Adipocyte (in vitro differentiated cells): ENCODE measurements around the gene AKR1C2.
A peak's percentile ranks its signal among the peaks of the same experiment; 100 is the strongest.
"Not testable (repeated sequence)": the region's sequence is repeated elsewhere in the genome, so short reads cannot be mapped to it uniquely, and the experiment has no call there.

Experiments
- DNase-seq: peaks from one replicate; pipeline ENCODE4 v3.0.0-alpha.2; 2015; ENCODE audit warnings: low read depth
- H3K27me3 ChIP-seq: replicated peaks from 2 replicates; pipeline ENCODE4 v1.7.0; 2013; ENCODE audit warnings: mild to moderate bottlenecking, low read length, moderate library complexity; ENCODE audit not compliant: control insufficient read depth, insufficient read depth
- H3K36me3 ChIP-seq: 2 replicates; pipeline ENCODE4 v1.7.0; 2013; ENCODE audit warnings: low read length, mild to moderate bottlenecking, moderate library complexity; ENCODE audit not compliant: control insufficient read depth, insufficient read depth, severe bottlenecking
- H3K4me1 ChIP-seq: 2 replicates; pipeline ENCODE4 v1.7.0; 2013; ENCODE audit warnings: mild to moderate bottlenecking, low read length, moderate library complexity; ENCODE audit not compliant: control insufficient read depth, insufficient read depth
- H3K4me3 ChIP-seq: 2 replicates; pipeline ENCODE4 v1.7.0; 2013; ENCODE audit warnings: mild to moderate bottlenecking, low read length, moderate library complexity
- H3K9ac ChIP-seq: 2 replicates; pipeline ENCODE4 v1.7.0; 2013; ENCODE audit warnings: mild to moderate bottlenecking, low read length, moderate library complexity
- H3K9me3 ChIP-seq: 2 replicates; pipeline ENCODE4 v1.7.0; 2013; ENCODE audit warnings: mild to moderate bottlenecking, low read length, moderate library complexity; ENCODE audit not compliant: control insufficient read depth

Gene AKR1C2

DNA sequence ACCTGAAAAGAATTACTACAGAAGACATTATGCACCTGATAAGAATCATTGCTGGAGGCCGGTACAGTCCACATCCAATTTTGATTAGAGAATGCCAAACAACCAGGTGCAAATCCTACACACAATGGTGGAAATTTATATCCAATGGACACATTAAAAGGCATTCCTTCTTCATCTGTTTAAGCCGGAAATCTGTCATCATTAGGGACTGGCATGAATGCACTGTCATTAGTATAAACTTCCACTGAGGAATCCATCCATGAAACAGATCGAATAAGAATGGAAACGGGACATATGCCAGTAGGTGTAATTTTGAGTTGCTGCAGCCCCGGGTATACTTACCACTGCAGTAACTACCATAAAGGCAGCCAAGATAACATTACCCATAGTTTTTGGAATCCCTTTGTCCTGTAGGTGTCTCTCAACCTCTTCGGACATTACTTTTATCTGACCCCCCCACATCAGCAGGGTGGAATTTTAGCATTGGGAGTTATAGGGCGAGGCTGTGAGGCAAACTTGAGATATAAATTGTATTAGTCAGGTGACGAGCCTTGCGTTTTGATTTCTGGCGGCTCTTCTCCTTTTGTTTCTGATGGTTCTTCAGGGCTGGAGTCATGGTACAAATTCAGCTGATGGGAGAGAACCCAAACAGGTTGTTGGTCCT, 36.5 kb upstream of the AKR1C2 start:
- DNase-seq, result no peak
- Histone ChIP-seq H3K4me1 (peaks cover 56% of the 10 kb centered on the region), H3K27me3 (no peaks in the 10 kb centered on the region), H3K4me3 (no peak overlapping the region), H3K9me3 (peaks cover 10% of the 10 kb centered on the region), H3K36me3 (no peaks in the 10 kb centered on the region), H3K9ac (no peak overlapping the region)

DNA sequence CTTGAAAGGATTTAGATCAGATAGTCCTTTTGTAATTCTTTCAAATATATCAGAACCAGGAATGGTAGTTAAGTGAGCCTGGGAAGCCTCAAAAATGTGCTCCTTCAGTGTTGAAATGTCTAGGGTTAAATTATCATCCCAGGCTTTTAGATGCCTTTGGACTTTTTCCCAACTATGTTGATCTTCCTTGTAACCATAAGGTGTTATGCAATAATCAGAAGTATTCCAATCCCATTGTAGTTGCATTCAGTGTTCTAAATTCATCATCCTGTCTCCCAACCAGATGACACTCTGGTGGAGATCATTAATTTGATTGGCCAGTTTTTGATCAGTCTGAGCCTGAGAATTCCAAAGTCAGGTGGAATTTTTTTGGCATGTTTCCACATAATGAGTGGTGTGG, 35.1 kb upstream of the AKR1C2 start:
- Histone ChIP-seq H3K4me3 (no peak overlapping the region), H3K36me3 (no peaks in the 10 kb centered on the region), H3K9ac (no peak overlapping the region), H3K9me3 (peaks cover 21% of the 10 kb centered on the region), H3K4me1 (peaks cover 50% of the 10 kb centered on the region), H3K27me3 (no peaks in the 10 kb centered on the region)
- DNase-seq, result no peak

GRCh38 chr10:5038101-5038500, 34.4 kb upstream of the AKR1C2 start:
- Histone ChIP-seq H3K9ac (no peak overlapping the region), H3K4me1 (peaks cover 50% of the 10 kb centered on the region), H3K27me3 (no peaks in the 10 kb centered on the region), H3K9me3 (peaks cover 21% of the 10 kb centered on the region), H3K36me3 (no peaks in the 10 kb centered on the region), H3K4me3 (no peak overlapping the region)
- no peak for DNase-seq

DNA sequence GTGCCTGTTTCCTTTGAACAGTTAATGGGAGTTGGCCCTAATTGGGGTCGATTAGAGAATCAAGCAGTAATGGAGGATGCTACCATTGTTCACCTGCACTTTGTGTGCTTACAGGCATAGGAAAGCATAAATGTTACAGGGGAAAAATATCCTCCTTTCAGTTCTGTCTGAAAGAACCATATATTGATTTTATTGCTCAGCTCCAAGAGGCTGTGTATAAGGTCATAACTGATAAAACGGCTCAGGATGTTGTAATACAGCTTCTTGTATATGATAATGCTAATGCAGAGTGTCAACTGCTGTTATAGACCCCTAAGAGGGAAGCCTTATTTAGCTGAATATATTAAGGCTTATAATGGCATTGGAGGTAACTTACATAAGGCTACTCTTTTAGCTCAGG, 32.9 kb upstream of the AKR1C2 start:
- Histone ChIP-seq H3K9me3 (peaks cover 21% of the 10 kb centered on the region), H3K9ac (no peak overlapping the region), H3K4me1 (peaks cover 41% of the 10 kb centered on the region), H3K36me3 (no peaks in the 10 kb centered on the region), H3K4me3 (no peak overlapping the region), H3K27me3 (no peaks in the 10 kb centered on the region)
- no peak for DNase-seq

DNA sequence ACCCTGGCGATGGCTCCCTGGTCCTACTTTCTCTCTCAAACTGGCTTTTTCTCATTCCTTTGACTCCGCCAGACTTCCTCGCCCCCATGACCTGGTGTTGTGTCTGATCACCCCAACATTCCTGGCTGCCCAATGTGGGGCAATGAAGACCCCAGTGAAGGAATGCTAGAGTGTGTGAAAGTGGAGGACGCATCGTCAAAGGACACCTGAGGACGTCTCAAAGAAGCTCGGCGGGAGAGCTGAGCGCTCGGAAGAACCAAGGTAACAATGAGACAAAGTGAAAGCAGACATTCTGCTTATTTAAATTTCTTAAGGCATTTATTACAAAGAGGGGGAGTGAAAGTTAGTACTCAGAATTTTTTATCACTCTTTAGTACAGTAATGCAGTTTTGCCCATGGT, 31.7 kb upstream of the AKR1C2 start:
- Histone ChIP-seq H3K9me3 (peaks cover 28% of the 10 kb centered on the region), H3K36me3 (no peaks in the 10 kb centered on the region), H3K9ac (no peak overlapping the region), H3K27me3 (no peaks in the 10 kb centered on the region), H3K4me3 (no peak overlapping the region), H3K4me1 (peaks cover 33% of the 10 kb centered on the region)
- no peak for DNase-seq

DNA sequence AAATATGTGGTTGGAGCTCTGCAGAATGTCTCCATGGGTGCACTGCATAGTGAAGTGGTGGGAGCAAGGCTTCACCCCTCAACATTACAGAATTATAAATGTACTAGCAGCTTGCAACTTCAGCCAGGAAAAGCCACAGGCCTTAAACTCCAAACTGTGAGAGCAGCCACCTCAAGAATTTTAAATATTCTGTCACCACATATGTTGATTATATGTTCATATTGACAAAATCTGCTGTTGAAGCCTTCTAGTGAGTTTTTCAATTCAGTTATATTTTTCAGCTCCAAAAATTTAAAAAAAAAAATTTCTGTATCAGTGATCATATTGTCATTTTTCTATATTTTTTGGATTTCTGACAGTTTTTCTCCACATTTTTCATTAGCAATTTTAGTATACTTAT, 30.9 kb upstream of the AKR1C2 start:
- Histone ChIP-seq H3K27me3 (no peaks in the 10 kb centered on the region), H3K4me3 (peak overlapping the region; percentile 52), H3K9me3 (peaks cover 33% of the 10 kb centered on the region), H3K36me3 (no peaks in the 10 kb centered on the region), H3K4me1 (peaks cover 32% of the 10 kb centered on the region), H3K9ac (peak overlapping the region; percentile 87)
- no peak for DNase-seq

GRCh38 chr10:5033061-5033778, 29.6 kb upstream of the AKR1C2 start:
- Histone ChIP-seq H3K4me3 (peak overlapping the region; percentile 67), H3K9me3 (peaks cover 33% of the 10 kb centered on the region), H3K36me3 (no peaks in the 10 kb centered on the region), H3K4me1 (peaks cover 25% of the 10 kb centered on the region), H3K27me3 (no peaks in the 10 kb centered on the region), H3K9ac (peak overlapping the region; percentile 87)
- DNase-seq, result peak; percentile 85

- DNase-seq, H3K36me3 ChIP-seq, H3K4me3 ChIP-seq, H3K27me3 ChIP-seq: not testable (repeated sequence)
- H3K9me3 ChIP-seq, result peaks cover 30% of the 10 kb centered on the region
- H3K4me1 ChIP-seq, result peaks cover 25% of the 10 kb centered on the region
- peak overlapping the region; percentile 87 for H3K9ac ChIP-seq
Measured at GRCh38 chr10:5032444-5032843, 28.8 kb upstream of the AKR1C2 start.

DNA sequence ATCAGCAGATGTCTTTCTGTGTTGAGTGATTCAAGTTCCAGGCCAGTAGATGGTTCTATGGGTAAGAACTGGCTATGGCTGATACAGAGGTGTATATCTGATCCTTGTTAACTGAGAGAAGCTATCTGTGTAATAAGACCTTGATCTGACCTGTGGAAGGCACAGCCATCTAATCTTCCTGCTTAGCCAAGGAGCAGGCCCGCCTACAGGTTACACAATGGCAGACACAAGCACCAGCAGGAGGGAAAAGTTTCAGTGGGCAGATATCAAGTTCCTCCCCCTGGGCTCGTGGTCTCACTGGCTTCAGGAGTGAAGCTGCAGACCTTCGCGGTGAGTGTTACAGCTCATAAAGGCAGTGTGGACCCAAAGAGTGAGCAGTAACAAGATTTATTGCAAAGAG, 27.9 kb upstream of the AKR1C2 start:
- H3K9ac ChIP-seq, H3K27me3 ChIP-seq, H3K4me3 ChIP-seq, H3K36me3 ChIP-seq, DNase-seq: not testable (repeated sequence)
- Histone ChIP-seq H3K9me3 (peaks cover 29% of the 10 kb centered on the region), H3K4me1 (peaks cover 25% of the 10 kb centered on the region)

- peaks cover 27% of the 10 kb centered on the region for H3K4me1 ChIP-seq
- peaks cover 29% of the 10 kb centered on the region for H3K9me3 ChIP-seq
- H3K4me3 ChIP-seq, result no peak overlapping the region
- no peaks in the 10 kb centered on the region for H3K27me3 ChIP-seq
- H3K9ac ChIP-seq, result no peak overlapping the region
- DNase-seq, result no peak
- H3K36me3 ChIP-seq, result no peaks in the 10 kb centered on the region
Measured at GRCh38 chr10:5030989-5031388, 27.3 kb upstream of the AKR1C2 start.

DNA sequence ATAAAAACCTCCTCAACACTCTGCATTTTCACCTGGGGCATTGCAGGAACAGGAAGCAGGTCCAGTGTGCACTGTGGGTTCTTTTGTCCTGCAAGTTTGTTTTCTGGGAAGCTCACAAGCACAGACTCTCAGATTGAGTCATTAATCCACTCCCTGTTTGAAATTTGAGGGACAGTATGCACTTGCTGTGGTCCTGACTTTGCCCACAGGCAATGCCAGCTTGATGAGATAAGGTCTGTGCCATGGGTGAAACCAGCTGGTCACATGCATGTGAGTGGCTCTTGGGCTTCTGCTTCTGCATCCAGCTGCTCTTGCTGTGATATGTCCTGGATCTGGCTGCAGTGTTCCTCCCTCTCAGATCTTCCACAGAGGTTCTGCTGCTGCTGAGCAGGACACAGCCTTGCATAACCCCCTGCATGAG, 21.8 kb upstream of the AKR1C2 start:
- not testable (repeated sequence) for H3K4me3 ChIP-seq, H3K36me3 ChIP-seq, H3K27me3 ChIP-seq, DNase-seq, H3K9me3 ChIP-seq
- Histone ChIP-seq H3K9ac (peak overlapping the region; percentile 51), H3K4me1 (peaks cover 32% of the 10 kb centered on the region)
